Epithelial cell of proximal tubule (primary cell): Measurements from ENCODE around the gene CDC42EP5. TPM values are rescaled to one million over a fixed set of nuclear protein-coding genes. Genes with fewer than 3 reads are reported as not detected.
A peak's percentile ranks its signal among the peaks of the same experiment; 100 is the strongest.
"Not testable (repeated sequence)": the region's sequence is repeated elsewhere in the genome, so short reads cannot be mapped to it uniquely, and the experiment has no call there.

Experiments used
- DNase-seq: peaks from one replicate; pipeline ENCODE4 v3.0.0-alpha.2; 2011; ENCODE audit warnings: low read depth
- H3K4me3 ChIP-seq: 2 replicates; pipeline ENCODE4 v1.5.1; 2011; ENCODE audit warnings: low read depth, mild to moderate bottlenecking, low read length
- total RNA-seq: library from RNA; depleted of rRNA; stranded (reverse); fragments of >200 nt; gene quantifications from 2 replicates; pipeline ENCODE4 v1.2.3, GENCODE V29; 2015
- TF ChIP-seq, protein P1 (sequence below): conservative IDR thresholded peaks from 2 replicates; pipeline ENCODE4 v1.5.1; 2012; ENCODE audit warnings: low read depth, mild to moderate bottlenecking, low read length

CDC42EP5 gene
- total RNA-seq, 1 donor from 2014 or later, result 33.7 TPM

DNA sequence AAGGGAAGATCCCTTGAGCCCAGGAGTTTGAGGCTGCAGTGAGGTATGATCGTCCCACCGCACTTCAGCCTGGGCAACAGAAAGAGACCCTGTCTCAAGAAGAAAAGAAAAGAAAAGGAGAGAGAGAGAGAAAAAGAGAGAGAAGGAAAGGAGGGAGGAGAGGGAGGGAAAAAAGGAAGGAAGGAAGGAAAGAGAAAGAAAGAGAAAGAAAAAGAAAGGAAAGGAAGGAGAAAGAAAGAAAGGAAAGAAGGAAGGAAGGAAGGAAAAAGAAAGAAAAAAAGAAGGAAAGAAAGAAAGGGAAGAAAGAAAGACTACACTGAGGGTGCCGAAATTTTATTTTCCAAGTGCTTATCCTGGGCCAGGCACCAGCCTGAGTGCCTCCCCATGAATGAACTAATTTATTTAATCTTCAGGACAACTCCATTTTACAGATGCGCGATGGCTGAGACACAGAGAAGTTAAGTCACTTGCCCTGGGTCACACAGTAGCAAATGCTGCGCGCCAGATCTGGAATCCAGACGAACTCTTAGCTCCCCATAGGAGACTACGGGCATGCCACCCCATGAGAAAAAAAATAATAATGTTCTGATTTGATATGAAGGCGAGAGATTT lies 2.7 kb downstream of the CDC42EP5 start:
- TF ChIP-seq, protein P1, sequence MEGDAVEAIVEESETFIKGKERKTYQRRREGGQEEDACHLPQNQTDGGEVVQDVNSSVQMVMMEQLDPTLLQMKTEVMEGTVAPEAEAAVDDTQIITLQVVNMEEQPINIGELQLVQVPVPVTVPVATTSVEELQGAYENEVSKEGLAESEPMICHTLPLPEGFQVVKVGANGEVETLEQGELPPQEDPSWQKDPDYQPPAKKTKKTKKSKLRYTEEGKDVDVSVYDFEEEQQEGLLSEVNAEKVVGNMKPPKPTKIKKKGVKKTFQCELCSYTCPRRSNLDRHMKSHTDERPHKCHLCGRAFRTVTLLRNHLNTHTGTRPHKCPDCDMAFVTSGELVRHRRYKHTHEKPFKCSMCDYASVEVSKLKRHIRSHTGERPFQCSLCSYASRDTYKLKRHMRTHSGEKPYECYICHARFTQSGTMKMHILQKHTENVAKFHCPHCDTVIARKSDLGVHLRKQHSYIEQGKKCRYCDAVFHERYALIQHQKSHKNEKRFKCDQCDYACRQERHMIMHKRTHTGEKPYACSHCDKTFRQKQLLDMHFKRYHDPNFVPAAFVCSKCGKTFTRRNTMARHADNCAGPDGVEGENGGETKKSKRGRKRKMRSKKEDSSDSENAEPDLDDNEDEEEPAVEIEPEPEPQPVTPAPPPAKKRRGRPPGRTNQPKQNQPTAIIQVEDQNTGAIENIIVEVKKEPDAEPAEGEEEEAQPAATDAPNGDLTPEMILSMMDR, result no peak
- no peak for DNase-seq

DNA sequence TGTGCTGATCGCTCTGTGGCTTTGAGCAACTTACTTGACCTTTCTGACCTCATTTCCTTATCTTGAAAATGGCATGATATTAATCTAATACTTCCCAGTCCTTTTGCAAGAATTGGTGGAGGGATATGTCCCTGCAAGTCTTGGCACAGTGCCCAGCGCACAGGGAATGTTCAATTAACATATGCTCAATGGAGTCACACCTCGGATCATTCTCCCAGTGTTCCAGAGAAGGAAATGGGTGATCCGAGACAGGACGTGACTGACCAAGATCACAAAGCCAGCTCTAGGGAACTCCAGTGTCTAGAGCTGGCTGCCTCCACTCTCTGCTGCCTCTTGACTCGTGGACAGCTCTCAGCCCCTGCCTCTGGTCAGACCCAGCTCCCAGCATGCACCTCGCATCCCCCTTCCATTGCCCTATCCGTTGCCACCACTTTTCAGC lies 3.6 kb downstream of the CDC42EP5 start:
- no peak for DNase-seq
- TF ChIP-seq, protein P1, result no peak
- no peak overlapping the region for H3K4me3 ChIP-seq

More for the DNA sequence above, 2.7 kb downstream of the CDC42EP5 start:
- peak overlapping the region; percentile 56 for H3K4me3 ChIP-seq

DNA sequence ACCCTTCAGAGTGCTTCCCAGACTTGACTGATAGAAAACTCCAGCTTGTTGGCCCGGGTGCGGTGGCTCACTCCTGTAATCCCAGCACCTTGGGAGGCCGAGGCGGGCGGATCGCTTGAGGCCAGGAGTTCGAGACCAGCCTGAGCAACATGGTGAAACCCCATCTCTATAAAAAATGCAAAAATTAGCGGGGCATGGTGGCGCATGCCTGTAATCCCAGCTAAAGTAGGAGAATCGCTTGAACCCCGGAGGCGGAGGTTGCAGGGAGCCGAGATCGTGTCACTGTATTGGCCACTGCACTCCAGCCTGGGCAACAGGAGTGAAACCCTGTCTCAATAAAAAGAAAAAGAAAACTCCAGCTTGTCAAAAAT lies 7.0 kb downstream of the CDC42EP5 start:
- not testable (repeated sequence) for DNase-seq, H3K4me3 ChIP-seq

DNA sequence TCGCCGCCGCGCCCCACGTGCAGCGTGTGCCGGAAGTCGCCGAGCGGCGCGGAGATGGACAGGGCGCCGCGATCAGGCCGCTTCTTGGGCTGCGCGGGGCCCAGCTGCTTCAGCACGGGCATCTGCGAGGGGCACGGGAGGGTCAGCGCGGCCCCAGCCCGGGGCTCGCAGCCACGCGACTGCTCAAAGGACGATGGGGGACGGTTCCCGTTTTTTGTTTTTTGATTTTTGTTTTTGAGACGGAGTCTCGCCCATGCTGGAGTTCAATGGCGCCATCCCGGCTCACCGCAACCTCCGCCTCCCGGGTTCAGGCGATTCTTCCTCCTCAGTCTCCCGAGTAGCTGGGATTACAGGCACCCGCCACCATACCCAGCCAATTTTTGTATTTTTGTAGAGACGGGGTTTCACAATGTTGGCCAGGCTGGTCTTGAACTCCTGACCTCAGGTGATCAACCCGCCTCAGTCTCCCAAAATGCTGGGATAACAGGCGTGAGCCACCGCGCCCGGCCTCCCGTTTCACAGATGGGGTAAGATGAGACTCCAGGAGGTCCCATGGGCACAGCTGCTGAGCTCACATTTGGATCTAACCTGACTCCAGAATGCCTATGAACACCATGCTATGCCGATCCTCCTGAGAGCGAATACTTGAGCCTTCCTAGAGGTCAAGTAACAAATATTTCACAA lies 7.5 kb downstream of the CDC42EP5 start:
- H3K4me3 ChIP-seq, result peak overlapping the region; percentile 81
- no peak for DNase-seq
- TF ChIP-seq, protein P1, result no peak

DNA sequence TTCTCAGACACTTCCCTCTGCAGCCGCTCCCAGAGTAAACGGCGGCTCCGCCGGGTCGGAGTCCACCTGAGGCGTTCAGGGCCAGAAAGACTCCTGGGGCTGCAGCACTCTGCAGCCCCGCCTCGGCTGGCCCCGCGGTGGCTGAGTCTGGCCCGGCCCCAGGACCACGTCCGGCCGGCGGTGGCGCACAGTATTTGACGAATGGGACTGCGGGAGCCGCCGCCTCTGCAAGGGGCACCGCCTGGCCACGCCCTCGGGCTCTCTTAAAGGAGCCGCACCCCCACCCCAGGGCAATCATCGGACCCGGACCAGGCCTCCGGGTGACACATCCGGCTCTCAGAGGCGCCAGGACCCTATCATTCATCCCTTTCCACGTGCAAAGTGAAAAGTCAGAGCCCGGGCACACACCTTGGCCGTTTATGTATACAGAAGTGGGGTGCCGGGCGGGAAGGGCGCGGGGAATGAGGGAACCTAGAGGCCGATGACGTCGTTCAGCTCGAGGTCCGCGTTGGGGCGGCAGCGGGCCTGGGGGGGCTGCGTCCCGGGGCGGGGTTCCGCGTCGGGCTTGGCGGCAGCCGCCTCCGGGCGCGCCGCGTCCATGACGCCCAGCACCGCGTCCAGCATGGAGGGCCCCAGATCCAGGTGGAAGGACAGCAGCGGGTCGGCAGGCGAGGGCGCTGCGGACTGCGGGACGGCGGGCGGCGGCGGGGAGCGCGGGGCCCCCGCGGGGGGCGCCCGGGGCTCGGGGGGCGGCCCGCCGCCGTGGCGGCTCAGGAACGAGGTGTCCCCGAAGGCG lies 8.3 kb downstream of the CDC42EP5 start:
- TF ChIP-seq, protein P1, result no peak
- DNase-seq, result no peak
- peak overlapping the region; percentile 81 for H3K4me3 ChIP-seq

DNA sequence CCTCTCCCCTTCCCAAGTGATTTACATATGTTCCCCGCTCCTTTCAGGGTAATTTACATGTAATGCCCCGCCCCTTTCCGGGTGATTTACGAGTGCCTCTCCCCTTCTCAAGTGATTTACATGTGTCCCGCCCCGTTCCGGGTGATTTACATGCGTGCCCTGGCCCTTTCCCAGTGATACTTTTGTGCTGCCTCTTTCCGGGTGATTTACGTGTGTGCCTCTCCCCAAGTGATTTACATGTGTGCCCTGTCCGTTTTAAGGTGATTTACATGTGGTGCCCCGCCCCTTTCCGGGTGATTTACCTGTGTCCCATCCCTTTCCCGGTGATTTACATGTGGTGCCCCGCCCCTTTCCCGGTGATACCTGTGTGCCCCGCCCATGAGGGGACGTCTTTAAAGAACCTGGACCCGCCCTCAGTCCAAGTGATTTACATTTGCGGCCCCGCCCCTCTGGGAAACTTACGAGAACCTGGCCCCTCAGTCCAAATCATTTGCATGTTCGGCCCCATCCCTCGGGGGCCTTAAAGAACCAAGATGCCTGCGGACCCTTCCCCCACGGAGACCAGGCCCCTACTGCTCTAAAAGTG lies 9.0 kb downstream of the CDC42EP5 start:
- TF ChIP-seq, protein P1, result no peak
- peak; percentile 96 for DNase-seq
- peak overlapping the region; percentile 81 for H3K4me3 ChIP-seq

DNA sequence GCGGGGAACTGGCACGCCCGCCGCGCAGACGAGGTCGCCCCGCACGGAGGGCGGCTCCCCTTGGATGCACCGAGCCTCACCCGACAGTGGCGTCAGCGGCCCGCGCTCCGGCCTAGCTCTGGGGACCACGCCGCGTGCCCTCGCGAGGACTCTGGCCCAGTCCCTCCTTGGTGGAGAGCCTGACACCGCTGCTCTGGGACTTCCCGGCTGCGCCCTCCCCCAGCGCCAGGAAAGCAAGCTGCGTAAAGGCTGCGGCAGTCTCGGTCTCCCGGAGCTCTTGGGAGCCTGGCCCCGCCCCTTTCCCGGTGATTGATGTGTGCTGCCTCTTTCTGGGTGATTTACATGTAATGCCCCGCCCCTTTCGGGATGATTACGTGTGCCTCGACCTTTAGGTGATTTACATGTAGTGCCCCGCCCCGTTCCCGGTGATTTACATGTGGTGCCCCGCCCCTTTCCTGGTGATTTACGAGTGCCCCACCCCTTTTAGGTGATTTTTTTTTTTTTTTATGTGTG lies 9.5 kb downstream of the CDC42EP5 start, which contains the start of gene LENG9:
LENG9 (minus strand) TSS at position 248 of the 513 bp plus-strand sequence. CDS start 252 bp downstream, outside the sequence.
- no peak for DNase-seq
- peak within 1 kb of the TSS; percentile 81 for H3K4me3 ChIP-seq
- TF ChIP-seq, protein P1, result no peak
